Transverse colon (tissue), 4 donors: ENCODE results near the gene ANAPC13. TPM values are rescaled to one million over a fixed set of nuclear protein-coding genes. Genes with fewer than 3 reads are reported as not detected.

ENCODE experiments used
- DNase-seq: peaks from one replicate; pipeline ENCODE4 v3.0.0-alpha.2; 2019
- H3K27ac ChIP-seq, 4 donors: fragments of 200-600 bp; sonication (generic); 2 replicates each; pipeline ENCODE4 v1.5.1; 2016 to 2018; ENCODE audit warnings: inconsistent platforms in 4 of 4
- H3K27me3 ChIP-seq: fragments of 200-600 bp; sonication (generic); 2 replicates; pipeline ENCODE4 v1.5.1; 2017; ENCODE audit warnings: inconsistent platforms
- H3K36me3 ChIP-seq, 4 donors: fragments of 200-600 bp; sonication (generic); 2 replicates each; pipeline ENCODE4 v1.5.1; 2017 to 2019; ENCODE audit warnings: inconsistent platforms in 4 of 4
- H3K4me1 ChIP-seq, 4 donors: fragments of 200-600 bp; sonication (generic); 2 replicates each; pipeline ENCODE4 v1.5.1; 2017 to 2020; ENCODE audit warnings: inconsistent platforms in 4 of 4
- H3K4me3 ChIP-seq, 4 donors: fragments of 200-600 bp; sonication (generic); 1 replicate in 1 of 4; 2 replicates in 3 of 4; pipeline versions ENCODE4 v1.5.1 to v1.6.1; 2017 to 2019; ENCODE audit warnings: inconsistent platforms in 4 of 4
- H3K9me3 ChIP-seq, 2 donors: fragments of 200-600 bp; sonication (generic); 2 replicates each; pipeline ENCODE4 v1.5.1; 2017 to 2019; ENCODE audit warnings: inconsistent platforms in 2 of 2
- CTCF ChIP-seq, 5 experiments: fragments of 200-600 bp in 3 of 5; fragments of 450-650 bp in 2 of 5; sonication (generic) in 3 of 5; IDR thresholded peaks; 1 replicate in 2 of 5; 2 replicates in 3 of 5; pipeline ENCODE4 v1.5.1; 2016 to 2017; ENCODE audit warnings: antibody characterized with exemption in 5 of 5, inconsistent platforms in 3 of 5, mild to moderate bottlenecking in 2 of 5, moderate library complexity in 1 of 5
- EP300 ChIP-seq: sonication (generic); formaldehyde crosslinking; IDR thresholded peaks from one replicate; pipeline ENCODE4 v1.6.1; 2017; ENCODE audit warnings: antibody characterized with exemption, low read depth
- POLR2A ChIP-seq: fragments of 450-650 bp; IDR thresholded peaks from one replicate; pipeline ENCODE4 v1.6.1; 2016; ENCODE audit warnings: antibody characterized with exemption, mild to moderate bottlenecking, moderate library complexity
- POLR2AphosphoS5 ChIP-seq, 3 donors: sonication (generic); formaldehyde crosslinking; IDR thresholded peaks; one replicate each; pipeline ENCODE4 v1.6.1; 2016; ENCODE audit warnings: antibody characterized with exemption in 3 of 3
- WGBS, 2 donors: methylation state at CpG; one replicate each; pipeline ENCODE4 v1.1.5; 2018; ENCODE audit warnings: low coverage in 1 of 2; 5-methylcytosine and 5-hydroxymethylcytosine counted together
- in situ Hi-C, 4 donors: fragments of 200-750 bp; cut with MboI; loops; one replicate each; pipeline versions ENCODE4 v1.15.0 to v1.15.1; 2017; ENCODE audit warnings: low sequenced_read_pairs in 3 of 4, low pct_ligation_motif_present in 1 of 4, low pct_unique_long_range_greater_than_20kb in 1 of 4
- intact Hi-C: fragments of 100-400 bp; cut with DNase I; formaldehyde crosslinking; loops from one replicate; pipeline ENCODE4 v1.15.1; 2023; ENCODE audit warnings: low total_unique reads
- total RNA-seq, 4 donors: library from RNA; depleted of rRNA; stranded (reverse); fragments of >200 nt; gene quantifications; one replicate each; pipeline ENCODE4 v1.1.0, GENCODE V29; 2016

The ANAPC13 gene
- total RNA-seq, 4 donors from 2014 or later: 5.6 to 81.0 (median 29.3) TPM

- TF ChIP-seq POLR2AphosphoS5 (IDR thresholded peaks at IDR 0.05) (no peak), CTCF (IDR thresholded peaks at IDR 0.05) (no peak), POLR2A (no peak)
- WGBS, 2 donors: 90 to 98% methylated on average over 3 to 6 of the region's 6 CpGs
- H3K4me3 ChIP-seq: no peak overlapping the region
- no peaks in the 10 kb centered on the region for H3K4me1 ChIP-seq
- DNase-seq: no peak
- H3K9me3 ChIP-seq: peaks cover 36 to 47% of the 10 kb centered on the region in 2 donors
- intact Hi-C loops: no loop called here
- H3K27ac ChIP-seq: no peak overlapping the region
- H3K27me3 ChIP-seq: no peaks in the 10 kb centered on the region
- H3K36me3 ChIP-seq: peaks cover 0 to 7% (median 3%) of the 10 kb centered on the region in 4 donors
- in situ Hi-C loops: no loop called here
These were observed 36.8 kb upstream of the ANAPC13 start for GRCh38 chr3:134522541-134522940.

GRCh38 chr3:134517791-134518190, 32.0 kb upstream of the ANAPC13 start:
- H3K36me3 ChIP-seq: peaks cover 0 to under 1% (median 0%) of the 10 kb centered on the region in 4 donors
- DNase-seq: no peak
- H3K4me3 ChIP-seq: no peak overlapping the region
- peaks cover 12 to 16% of the 10 kb centered on the region in 2 donors for H3K9me3 ChIP-seq
- intact Hi-C loops (no loop called here), in situ Hi-C loops (no loop called here)
- H3K27ac ChIP-seq: no peak overlapping the region
- no peaks in the 10 kb centered on the region for H3K27me3 ChIP-seq
- no peak for TF ChIP-seq EP300
- H3K4me1 ChIP-seq: no peaks in the 10 kb centered on the region

- peaks cover 3 to 7% of the 10 kb centered on the region in 2 donors for H3K9me3 ChIP-seq
- H3K27me3 ChIP-seq: no peaks in the 10 kb centered on the region
- H3K4me3 ChIP-seq: no peak overlapping the region
- H3K4me1 ChIP-seq: no peaks in the 10 kb centered on the region
- no peak for TF ChIP-seq CTCF (IDR thresholded peaks at IDR 0.05)
- TF ChIP-seq POLR2A: no peak
- TF ChIP-seq POLR2AphosphoS5 (IDR thresholded peaks at IDR 0.05): no peak
- TF ChIP-seq EP300: no peak
- H3K36me3 ChIP-seq: no peaks in the 10 kb centered on the region
- no peak overlapping the region for H3K27ac ChIP-seq
- 80 to 96% methylated on average over 2 to 3 of the region's 3 CpGs for WGBS, 2 donors
- intact Hi-C loops (no loop called here), in situ Hi-C loops (no loop called here)
- no peak for DNase-seq
These were observed 31.1 kb upstream of the ANAPC13 start for GRCh38 chr3:134516905-134517304.

- Histone ChIP-seq H3K9me3 (no peaks in the 10 kb centered on the region), H3K4me3 (no peak overlapping the region), H3K36me3 (peaks cover 0 to 5% (median 2%) of the 10 kb centered on the region in 4 donors), H3K4me1 (no peaks in the 10 kb centered on the region), H3K27me3 (no peaks in the 10 kb centered on the region), H3K27ac (no peak overlapping the region)
- in situ Hi-C loops (no loop called here), intact Hi-C loops (no loop called here)
- 69% methylated on average over 2 of the region's 2 CpGs; no CpG with 5 or more reads in 1 of the 2 donors for WGBS, 2 donors
- TF ChIP-seq CTCF (IDR thresholded peaks at IDR 0.05): no peak
- TF ChIP-seq EP300: no peak
- no peak for TF ChIP-seq POLR2AphosphoS5 (IDR thresholded peaks at IDR 0.05)
- no peak for TF ChIP-seq POLR2A
- no peak for DNase-seq
These were observed 25.7 kb upstream of the ANAPC13 start for GRCh38 chr3:134511500-134511899.

- H3K4me3 ChIP-seq: no peak overlapping the region
- TF ChIP-seq POLR2A (no peak), CTCF (IDR thresholded peaks at IDR 0.05) (no peak), POLR2AphosphoS5 (IDR thresholded peaks at IDR 0.05) (no peak)
These were observed 19.7 kb upstream of the ANAPC13 start for GRCh38 chr3:134505485-134505884.

More at GRCh38 chr3:134505485-134505884, 19.7 kb upstream of the ANAPC13 start:
- DNase-seq: no peak
- in situ Hi-C loops: no loop called here
- intact Hi-C loops: no loop called here
- no peaks in the 10 kb centered on the region for H3K27me3 ChIP-seq
- H3K27ac ChIP-seq: no peak overlapping the region
- peaks cover 0 to 14% (median 2%) of the 10 kb centered on the region in 4 donors for H3K36me3 ChIP-seq
- no peaks in the 10 kb centered on the region for H3K4me1 ChIP-seq
- peaks cover 0 to 7% of the 10 kb centered on the region in 2 donors for H3K9me3 ChIP-seq
- WGBS, 2 donors: 80 to 97% methylated on average over 1 to 3 of the region's 3 CpGs
